GM18499 (cell line): Measurements from ENCODE around the gene LIN7A.

Experiments
- ATAC-seq: cut with Tn5 transposase; IDR thresholded peaks from one replicate; pipeline ENCODE4 v1.9.1; 2021; ENCODE audit warnings: moderate number of reproducible peaks; ENCODE audit not compliant: insufficient read depth, unreplicated experiment

LIN7A gene

DNA sequence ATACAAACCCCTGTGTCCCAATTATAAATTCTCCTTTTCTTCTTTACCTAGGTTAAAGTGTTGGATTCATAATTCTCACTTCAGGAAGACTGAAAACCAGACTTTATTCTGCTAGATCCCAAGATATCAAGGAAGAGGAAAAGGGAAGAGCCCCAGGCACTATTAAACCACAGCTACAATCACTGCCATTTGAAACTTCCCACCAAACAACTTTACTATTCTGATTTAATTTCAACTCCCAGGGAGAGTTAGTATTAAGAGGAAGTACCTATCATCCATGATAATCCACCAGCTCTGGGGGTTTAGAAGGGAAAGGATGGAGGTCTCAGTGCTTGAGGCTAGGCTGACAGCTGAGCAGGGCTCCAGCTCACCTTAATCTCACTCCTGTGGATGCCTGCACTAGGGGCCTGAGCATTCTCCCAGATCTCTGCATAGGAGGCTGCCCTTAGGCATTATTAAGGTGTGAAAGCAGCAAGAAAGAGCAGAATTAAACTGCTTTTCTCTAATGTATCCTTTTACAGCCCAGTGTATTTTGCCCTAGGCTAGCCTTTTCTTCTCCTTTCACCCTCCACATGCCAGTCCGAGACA lies 168.1 kb downstream of the LIN7A start:
- no peak for ATAC-seq

DNA sequence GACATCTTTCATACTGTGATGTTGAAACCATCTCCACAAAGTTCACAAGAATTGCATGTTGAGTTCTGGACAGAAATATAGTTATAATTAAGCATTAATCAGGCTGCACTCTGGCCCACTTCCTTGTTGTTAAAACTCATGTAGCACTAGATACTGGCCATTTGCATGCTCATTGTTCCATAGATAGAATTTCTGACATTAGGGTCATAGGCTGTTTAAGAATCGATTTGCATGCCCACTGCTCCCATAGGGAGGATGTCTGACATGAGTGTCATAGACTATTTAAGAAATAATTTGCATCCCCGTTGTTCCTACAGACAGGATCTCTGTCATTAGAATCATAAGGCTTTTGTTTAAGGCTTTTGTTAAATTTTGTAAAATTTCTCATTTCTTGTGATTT lies 170.8 kb downstream of the LIN7A start:
- peak; percentile 93 for ATAC-seq

DNA sequence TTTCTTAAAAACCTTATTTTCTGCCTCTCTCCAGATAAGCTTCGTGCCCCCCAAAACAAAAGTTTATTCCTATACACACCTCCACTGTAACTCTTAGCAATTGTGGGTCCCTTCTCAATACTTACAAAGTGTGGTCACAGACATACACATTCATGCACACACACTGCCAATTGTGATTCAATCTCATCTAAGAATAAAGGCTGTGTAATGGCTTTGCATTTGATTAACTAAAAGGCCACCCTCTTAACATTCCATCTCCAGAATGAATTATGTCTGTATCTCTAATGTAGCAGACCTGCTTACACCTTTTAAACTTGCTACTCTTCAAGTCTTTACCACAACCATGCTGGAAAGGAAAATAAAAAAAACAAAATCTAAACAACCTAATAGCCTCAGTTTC lies 171.5 kb downstream of the LIN7A start:
- no peak for ATAC-seq

DNA sequence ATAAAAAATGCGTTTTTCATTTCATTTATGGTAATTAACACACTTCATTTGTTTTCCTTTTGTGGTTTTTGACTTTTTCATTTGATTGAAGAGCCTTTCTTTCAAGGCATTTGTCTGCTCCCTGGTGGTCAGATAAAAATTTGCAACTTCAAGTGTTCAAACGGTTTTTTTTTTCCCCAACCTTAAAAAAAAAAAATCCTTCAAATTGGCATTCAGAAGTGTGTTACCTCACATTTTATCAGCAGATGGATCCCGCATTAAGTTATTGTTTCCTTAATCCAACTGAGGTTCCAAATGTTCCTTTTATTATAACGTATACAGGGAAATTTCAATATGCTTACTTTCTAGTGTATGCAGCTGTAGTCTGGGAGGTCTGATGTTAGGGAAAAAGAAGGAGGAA lies 173.9 kb downstream of the LIN7A start:
- no peak for ATAC-seq

DNA sequence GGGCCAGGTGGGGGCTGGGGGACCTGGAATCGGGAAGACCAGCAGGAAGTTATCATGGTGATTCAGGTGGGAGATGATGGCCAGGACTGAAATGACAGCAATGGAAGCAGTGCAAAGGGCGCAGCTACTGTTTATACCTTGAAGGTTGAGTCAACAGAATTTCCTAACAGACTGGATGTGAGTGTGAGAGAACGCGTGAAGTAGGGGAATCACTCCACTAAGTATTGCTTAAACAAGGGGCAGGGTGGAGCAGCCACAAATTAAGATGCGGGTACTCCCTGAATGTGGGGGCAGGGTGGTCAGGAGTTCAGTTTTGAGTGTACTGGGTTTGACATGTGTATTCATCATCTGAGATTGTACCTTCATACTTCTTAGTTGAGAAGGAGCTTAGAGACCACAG lies 175.9 kb downstream of the LIN7A start:
- ATAC-seq, result no peak

DNA sequence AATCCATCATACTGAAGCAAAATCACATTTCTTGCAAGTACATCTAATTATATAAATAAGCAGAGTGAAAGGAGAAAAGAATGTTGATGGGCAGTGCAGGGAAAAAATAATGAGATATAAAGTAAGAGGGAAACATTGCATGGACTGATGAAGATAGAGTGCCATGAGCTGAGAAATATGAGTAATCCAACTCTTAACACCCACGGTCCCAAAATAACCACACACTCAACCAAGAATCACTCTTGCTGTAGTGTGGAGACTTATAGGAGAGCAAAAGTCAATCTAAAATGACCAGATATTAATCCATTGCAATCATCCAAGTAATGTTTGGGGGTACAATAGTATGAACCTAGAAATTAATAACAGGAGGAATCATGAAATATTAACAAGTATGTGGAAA lies 180.9 kb downstream of the LIN7A start:
- no peak for ATAC-seq

DNA sequence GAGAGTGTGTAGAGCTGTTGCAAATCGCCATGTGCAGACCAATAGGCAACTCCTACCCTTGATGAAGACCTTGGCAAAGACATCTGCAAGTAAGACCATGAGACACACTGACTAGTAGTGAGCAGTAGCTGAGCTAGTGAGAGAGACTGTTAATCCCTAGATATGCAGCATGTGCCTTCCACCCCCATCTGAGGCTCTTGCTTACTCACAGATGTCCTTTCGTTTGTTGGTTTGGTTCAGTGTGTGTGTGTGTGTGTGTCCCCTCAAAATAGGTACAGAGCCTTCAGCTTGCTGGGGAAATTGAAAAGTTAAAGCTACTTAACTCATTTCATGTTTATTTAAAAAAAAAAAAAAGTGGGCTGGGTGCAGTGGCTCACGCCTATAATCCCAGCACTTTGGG lies 183.5 kb downstream of the LIN7A start:
- ATAC-seq, result no peak

DNA sequence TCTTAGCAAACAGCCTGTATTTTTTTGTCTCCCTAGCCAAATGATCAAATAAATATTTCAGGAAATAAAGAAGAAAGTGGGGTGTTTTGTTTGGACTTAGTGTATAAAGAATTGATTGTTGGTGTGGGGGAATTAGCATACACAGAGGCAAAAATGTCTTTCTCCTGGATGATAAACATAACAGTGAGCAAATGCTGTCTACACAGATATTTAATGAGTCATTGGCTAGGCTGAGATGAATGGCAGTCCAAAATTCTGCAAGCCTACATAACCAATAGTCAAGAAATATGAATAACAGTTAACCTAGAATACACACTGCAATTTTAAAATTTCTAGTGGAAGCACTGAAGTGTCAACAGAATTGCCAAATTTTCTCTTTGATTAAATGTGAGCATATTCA lies 185.3 kb downstream of the LIN7A start:
- ATAC-seq, result no peak

DNA sequence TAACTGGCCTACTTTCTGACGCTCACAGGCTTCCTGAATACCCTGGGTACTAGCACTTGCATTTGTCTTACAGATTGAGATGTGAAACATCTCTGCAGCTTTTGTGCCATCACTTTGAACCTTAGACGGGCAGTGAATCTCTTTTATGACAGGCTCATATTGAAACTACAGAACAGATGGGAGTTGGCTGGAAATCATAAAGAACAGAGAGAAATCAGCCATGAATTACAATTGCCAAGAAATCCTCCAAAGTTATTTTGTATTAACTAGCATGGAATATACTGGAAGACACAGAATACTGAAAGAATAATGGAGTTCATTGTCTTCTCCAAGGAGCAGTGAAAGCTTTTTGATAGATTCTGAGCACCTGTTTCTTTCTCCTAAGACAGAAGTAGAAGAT lies 188.3 kb downstream of the LIN7A start:
- no peak for ATAC-seq

DNA sequence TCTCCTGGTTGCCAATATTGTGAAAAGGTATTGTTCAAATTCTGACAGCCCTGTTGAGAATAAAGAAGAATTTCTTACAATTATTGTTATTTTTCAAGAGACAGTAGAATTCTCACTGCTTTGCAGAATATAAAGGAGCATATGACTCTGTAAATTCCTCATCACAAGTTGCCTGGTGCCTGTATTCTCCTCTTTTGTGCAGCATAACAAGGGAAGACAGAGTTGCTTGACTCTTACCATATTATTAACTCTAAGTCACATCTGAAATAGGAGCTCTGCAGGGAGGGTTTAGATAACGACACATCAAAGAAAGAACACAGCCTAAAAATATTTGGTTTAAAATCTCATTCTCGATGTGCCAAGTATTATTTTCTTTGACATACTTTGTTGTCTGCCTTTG lies 189.9 kb downstream of the LIN7A start:
- no peak for ATAC-seq

DNA sequence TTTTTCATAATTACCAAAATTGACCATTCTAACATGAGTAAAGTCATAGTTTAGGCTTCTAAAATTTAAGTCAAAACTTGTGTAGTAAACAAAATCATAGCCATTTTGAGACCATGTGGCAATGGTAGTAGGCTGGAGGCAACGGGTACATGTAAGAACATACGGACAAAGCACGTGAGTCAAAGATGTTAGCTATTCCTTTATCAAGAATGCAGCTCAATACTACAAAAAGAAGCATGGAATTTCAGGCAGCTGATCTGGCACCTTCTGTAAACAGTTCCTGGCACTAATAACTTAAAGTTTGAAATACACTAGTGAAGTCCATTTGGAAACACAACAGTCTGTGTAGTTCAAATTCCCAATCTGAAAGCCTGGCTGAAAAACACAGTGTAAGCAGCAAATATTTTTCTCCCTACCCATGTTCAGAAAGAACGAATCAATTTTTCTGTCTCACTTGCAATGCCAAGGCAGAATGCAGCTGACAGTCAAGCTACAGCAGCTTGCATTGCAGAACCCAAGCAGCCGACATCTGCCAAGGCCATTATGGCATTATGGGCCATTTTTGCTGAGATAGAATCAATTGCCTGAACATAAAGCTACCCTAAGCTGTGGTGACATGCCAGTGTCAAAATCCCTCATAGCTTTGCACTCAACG lies 191.8 kb downstream of the LIN7A start:
- no peak for ATAC-seq
